GM19455 (cell line): Measurements from ENCODE around the gene G6PC2.
"Not testable (repeated sequence)": the region's sequence is repeated elsewhere in the genome, so short reads cannot be mapped to it uniquely, and the experiment has no call there.

Source experiments
- ATAC-seq: cut with Tn5 transposase; IDR thresholded peaks from one replicate; pipeline ENCODE4 v1.9.1; 2021; ENCODE audit not compliant: unreplicated experiment

G6PC2 gene, protein sequence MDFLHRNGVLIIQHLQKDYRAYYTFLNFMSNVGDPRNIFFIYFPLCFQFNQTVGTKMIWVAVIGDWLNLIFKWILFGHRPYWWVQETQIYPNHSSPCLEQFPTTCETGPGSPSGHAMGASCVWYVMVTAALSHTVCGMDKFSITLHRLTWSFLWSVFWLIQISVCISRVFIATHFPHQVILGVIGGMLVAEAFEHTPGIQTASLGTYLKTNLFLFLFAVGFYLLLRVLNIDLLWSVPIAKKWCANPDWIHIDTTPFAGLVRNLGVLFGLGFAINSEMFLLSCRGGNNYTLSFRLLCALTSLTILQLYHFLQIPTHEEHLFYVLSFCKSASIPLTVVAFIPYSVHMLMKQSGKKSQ

DNA sequence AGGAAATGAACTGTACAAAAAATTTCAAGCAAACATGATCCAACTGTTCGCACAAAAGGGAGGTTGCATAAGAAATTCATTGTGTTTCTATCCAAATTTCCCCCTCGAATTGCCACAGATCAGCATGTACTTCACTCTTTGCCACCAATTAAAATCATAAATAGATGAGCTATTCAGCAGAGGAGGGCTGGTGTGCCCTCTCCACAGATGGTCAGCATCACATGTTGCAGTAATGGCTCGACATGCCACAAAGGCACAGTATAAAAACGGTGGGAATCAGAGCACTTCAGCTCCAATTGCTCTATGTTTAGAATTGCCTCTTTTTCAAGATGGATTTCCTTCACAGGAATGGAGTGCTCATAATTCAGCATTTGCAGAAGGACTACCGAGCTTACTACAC, at the start of gene G6PC2:
G6PC2 (plus strand) TSS at position 289 of the 400 bp plus-strand sequence; CDS start at position 330, 41 bp downstream.
- no peak for ATAC-seq

DNA sequence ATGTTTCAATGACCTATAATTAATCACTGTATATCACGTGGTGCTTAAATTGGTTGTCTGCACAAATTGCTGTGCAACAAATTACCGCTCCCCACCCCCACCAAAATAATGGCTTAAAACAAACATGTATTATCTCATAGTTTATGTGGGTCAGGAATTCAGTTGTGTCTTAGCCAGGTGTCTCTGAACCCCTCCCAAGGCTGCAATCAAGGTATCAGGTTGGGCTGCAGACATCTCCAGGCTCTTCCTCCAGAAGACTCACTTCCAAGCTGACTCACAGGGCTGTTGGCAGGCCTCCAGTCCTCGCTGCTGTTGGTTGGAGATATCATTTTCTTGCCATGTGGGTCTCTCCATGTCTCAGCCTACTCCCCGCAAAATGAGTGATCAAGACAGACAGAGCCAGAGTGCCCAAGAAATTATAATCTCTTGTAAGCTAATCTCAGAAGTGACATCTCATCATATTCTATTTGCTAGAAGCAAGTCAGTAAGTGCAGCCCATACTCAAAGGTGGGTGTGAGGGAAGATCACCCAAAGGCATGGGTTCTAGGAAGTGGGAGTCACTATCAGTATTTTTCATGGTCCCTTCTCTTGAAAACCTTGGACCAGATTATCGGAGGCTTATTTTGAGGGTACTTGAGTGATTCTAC, 49.3 kb upstream of the G6PC2 start:
- no peak for ATAC-seq

DNA sequence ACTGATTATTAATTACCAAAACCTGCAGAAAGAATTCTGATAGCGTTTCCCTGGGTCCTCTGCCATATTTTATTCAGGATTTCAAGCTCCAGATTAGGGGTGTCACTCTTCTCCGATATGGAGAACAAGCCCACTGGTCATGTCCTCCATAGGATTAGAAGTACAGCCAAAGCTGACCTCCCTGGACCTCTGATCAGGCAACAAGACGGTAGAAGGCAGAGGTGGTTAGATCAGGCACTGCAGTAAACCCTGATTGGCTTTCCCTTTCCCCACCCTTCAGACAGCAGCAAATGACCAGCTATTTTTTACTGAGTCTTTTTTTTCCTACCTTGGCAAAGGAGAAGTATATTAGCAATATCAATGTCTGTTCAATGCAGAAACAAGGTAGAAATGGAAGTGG, 48.6 kb upstream of the G6PC2 start:
- no peak for ATAC-seq

DNA sequence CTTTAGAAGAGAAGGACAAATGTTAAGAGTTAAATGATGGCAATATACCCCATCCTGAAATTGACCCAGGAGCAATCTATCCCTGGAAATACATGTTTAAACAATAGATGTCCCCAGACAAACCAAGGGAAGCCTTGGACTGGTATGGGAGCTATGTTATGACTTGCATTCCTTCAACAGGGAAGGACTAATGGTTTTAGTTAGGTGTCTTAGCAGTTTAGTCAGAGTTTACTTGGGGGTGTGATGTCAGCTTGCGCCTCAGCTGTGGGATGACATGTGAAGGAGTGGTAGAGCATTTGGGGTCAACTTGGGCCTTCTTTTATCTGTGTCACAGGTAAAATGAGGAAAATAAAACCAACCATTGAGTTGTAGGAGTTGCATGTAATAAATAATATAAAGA, 47.6 kb upstream of the G6PC2 start:
- ATAC-seq = no peak

DNA sequence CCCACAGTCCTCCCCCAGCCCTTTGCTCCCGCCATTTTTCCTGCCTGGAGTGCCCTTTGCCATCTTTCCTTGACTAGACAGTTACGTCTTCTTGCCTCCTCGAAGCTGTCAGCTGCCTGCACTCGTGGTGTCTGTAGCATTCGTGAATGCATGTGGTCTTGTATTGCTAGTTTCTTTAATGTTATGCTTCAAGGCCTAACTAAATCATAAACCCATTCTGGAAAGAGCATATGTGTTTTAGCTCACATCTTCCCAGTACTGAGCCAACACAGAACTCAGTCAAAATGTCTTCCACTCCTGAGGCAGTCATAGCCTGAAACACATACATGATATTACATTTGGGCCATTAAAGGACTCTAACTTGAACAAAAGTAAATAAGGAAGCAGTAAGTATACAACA, 46.4 kb upstream of the G6PC2 start:
- no peak for ATAC-seq

DNA sequence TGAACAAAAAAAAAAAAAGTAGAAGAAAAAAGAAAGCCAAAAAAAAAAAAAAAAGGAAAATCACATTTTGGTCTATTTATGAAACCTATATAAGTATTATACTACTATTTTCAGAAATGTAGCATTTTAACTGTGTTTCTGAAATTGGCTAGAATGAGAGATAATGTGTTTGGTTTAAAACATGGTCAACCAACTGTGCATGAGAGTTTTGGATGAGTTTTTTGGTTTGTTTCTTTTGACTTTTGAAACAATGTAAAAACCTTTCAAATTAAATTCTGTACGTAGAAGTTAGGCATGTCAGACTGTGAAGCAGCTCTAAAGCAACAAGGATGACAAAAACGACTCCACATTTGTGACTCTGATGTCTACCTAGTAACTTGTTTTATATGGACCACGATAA, 45.5 kb upstream of the G6PC2 start:
- ATAC-seq = no peak

DNA sequence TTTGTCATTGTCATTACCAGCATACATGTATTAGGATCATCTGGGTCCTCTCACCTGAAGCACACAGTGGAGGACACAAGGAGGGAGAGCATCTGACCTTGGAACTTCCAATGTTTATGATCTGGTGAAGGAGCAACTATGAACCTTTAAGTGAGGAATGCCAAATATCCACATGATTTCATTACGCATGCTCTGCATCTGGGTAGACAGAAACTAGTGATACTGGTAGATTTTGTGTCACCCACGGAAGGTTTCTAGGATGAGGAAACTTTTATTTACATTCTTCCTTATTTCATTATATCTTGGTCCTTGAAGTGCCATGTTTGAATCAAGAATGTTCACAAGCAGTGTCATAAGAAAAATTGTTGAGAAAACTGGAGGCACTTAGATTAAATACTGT, 42.9 kb upstream of the G6PC2 start:
- no peak for ATAC-seq

DNA sequence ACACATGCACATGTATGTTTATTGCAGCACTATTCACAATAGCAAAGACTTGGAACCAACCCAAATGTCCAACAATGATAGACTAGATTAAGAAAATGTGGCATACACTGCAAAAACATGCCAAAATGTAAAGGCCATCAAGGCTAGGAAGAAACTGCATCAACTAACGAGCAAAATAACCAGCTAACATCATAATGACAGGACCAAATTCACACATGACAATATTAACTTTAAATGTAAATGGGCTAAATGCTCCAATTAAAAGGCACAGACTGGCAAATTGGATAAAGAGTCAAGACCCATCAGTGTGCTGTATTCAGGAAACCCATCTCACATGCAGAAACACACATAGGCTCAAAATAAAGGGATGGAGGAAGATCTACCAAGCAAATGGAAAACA, 33.9 kb upstream of the G6PC2 start:
- not testable (repeated sequence) for ATAC-seq

DNA sequence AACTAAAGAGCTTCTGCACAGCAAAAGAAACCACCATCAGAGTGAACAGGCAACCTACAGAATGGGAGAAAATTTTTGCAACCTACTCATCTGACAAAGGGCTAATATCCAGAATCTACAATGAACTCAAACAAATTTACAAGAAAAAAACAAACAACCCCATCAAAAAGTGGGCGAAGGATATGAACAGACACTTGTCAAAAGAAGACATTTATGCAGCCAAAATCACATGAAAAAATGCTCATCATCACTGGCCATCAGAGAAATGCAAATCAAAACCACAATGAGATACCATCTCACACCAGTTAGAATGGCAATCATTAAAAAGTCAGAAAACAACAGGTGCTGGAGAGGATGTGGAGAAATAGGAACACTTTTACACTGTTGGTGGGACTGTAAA, 30.7 kb upstream of the G6PC2 start:
- ATAC-seq = not testable (repeated sequence)

DNA sequence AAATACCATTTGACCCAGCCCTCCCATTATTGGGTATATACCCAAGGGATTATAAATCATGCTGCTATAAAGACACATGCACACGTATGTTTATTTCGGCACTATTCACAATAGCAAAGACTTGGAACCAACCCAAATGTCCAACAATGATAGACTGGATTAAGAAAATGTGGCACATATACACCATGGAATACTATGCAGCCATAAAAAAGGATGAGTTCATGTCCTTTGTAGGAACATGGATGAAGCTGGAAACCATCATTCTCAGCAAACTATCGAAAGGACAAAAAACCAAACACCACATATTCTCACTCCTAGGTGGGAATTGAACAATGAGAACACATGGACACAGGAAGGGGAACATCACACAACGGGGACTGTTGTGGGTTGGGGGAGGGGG, 30.3 kb upstream of the G6PC2 start:
- ATAC-seq = not testable (repeated sequence)

DNA sequence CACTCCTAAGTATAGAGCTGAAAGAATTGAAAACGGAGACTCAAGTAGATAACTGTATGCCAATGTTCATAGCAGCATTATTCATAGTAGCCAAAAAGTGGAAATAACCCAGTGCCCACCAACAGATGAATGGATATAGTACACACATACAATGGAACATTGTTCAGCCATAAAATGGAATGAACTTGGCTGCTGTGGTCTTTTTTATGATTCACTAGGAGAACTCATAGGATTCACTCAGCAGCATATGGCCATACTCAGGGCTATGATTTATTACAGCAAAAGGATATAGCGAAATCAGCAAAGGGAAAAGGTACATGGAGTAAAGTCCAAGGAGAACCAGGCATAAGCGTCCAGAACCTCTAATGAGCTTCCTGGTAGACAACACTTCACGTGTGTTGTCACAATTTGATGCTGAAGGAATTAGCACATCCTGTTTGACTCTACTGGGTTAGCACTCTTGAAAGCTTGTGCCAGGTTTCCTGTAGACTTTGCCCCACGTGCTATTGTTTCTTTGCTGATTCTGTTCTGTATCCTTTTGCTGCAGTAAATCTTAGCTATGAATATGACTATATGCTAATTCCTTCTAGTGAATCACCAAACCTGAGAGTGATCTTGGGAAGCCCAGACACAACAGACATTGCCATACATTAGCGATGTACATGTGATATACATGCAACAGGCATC, 26.6 kb upstream of the G6PC2 start:
- ATAC-seq = no peak

DNA sequence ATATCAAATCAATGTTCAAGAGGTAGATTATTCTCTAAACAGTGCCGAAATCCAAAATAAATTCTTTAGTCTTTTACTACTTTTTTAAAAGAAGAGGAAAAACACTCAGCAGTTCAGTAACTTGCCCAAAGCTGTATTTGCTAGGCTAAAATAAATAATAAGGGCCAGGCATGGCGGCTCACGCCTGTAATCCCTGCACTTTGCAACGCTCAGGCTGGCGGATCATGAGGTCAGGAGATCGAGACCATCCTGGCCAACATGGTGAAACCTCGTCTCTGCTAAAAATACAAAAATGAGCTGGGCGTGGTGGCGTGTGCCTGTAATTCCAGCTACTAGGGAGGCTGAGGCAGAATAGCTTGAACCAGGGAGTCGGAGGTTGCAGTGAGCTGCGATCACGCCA, 18.9 kb upstream of the G6PC2 start:
- not testable (repeated sequence) for ATAC-seq

DNA sequence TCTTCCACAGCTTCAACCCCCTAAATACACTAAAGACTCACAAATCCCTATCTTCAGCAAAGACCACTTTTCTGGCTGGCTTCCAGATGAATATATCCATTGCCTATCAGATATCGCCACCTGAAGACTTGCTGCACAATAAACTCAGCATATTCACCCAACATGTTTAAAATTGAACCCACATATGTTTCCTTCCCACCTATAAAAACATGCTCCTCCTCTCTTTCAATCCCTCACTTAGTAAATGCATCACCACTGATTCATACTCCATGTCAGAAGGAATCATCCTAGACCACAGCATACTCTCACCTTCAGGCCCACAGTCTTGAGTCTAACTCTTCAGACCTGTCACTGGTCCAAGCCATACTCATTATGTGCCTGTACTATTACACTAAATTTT, 16.1 kb upstream of the G6PC2 start:
- ATAC-seq = no peak

DNA sequence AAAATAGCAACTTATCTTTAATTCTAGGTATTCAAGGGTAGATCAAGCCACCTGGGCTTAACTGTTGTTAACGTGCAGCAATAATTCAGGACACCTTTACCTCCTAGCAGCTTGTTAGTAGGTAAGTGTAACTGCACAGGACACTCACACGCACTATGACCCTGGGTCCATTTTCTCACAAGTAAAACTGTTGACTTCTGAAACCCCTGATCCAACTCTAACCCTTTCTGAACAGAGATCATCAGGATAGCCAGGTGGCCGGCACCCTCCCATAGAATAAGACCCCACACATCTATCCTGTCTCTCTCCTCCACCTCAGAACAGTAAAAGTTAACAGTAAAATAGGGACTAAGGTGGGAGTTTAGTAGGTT, 11.5 kb upstream of the G6PC2 start:
- peak; percentile 1 for ATAC-seq

DNA sequence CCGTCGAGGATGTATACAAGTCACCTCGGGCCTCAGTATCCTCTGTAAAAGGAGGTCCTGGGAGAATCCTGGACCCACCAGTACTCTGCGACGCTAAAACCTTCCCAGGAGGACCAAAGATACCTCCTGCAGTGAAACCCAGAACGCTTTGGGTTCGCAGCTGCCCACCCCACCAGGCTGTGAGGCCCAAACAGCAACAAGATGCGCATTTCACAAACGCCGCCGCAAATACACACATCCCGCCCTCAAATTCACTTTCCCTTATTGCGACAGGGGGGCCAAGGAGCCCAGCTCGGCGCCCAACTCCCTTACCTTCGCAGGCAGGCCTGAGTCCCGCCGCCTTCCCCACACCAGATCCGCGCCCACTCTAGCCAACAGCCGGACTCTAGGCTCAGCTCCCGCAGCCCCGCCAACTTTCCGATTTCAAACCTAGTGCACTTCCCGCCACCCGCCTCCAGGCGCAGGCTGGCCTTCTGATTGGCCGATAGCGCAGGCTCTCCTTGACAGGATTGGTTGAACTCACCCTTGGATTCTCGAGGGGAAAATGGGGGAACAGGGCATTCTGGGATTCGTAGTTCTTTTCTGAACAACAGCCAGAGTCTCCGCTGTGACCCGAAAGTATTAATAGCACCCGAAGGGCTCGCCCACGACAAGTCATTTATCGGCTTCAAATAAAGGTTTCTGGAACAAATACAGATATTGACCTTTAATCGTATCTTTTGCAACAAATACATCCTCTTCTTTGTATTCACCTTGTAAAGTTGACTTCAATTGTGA, 10.9 kb upstream of the G6PC2 start, which contains the start of gene SPC25:
SPC25 (minus strand) TSS at position 425 of the 777 bp plus-strand sequence. CDS start 911 bp downstream, outside the sequence.
- peak; percentile 100 for ATAC-seq

DNA sequence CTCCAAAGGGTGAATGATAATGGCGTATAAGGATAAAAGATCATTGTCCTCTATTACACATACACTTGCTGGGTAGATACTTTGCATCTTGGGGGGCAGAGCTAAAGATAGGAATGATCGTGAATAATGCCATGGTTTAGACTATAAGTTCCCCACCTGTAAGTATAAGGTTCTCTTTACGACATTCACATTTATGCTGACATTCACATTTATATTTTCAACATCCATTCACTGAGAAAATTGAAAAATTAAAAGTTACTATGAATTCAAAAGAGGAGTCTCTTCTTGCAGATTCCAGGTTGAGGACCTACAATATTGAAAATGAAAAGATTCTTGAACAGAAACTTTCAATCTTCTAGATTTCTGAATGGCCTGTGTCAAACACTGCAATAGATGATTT, 8.8 kb upstream of the G6PC2 start:
- ATAC-seq = no peak

DNA sequence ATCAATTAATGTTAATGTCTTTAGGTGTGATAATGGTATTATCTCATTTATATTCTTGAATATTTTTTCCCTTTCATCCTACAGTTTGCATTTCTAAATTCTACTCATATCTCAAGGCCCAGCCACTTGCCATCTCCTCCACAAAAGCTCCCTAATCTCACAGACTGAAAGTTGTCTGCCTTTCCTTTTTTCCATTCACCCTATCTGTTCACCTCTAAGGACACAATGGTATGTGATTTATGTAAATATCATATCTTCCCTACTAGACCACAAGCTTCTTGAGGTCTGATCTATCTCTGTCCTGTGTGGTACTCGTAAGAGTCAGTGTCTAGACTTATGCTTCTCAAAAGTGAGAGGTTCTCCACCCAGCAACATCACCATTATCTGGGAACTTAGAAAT, 7.0 kb upstream of the G6PC2 start:
- ATAC-seq = no peak

DNA sequence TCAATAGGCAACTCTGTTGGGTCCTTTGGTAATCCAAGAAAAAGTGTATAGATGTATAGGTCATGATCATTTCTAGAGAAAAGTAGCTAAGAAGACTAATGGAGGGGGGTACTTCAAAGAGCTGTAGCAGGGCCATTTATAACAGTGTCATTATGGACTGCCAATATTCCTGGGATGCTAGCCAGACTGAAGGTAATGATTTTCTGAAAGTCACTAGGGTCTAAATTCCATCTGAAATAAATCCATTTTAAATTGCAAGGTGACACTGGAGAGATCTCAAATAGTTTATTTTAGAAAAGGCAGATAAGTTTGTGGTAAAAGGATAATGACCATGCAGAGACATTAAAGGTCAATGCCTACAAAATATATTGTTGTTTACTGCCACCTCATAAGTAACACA, 6.4 kb upstream of the G6PC2 start:
- ATAC-seq = no peak

DNA sequence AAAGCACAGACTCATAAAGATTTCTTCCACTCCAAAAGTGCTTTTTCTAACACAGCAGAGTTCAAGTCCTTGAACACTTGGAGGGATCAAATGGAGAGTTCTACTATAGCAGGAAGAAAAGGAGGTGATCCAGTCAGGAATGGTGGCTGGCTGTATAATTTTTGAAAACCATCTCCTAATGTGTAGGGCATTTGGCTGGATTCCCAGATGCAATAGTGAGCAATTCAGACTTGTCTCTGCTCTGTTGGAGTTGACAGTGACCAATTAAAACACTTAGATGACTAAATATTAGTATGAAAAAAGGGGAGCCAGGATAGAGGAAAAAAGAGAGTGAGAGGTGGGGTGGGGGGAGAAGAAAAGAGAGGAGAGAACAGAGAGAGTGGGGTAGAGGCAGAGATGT, 5.3 kb upstream of the G6PC2 start:
- ATAC-seq = no peak

DNA sequence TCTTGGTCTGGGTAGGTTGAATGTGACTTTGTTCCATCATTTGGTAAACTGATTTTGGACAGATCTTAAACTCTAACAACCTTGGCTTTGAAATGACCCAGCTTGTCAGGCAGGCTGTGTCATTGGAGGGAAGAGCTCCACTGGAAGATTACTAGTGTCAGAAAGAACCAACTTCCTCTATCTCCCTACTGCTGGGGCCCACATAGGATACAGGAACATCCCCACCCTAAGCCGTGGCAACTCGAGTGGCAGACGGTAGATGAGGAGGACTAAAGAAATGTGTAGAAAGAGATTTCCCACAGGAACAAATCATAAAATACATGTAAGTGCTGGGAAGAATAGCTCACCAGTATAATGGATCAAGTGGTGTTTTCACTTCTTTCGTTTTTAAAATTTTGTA, 4.3 kb upstream of the G6PC2 start:
- no peak for ATAC-seq

DNA sequence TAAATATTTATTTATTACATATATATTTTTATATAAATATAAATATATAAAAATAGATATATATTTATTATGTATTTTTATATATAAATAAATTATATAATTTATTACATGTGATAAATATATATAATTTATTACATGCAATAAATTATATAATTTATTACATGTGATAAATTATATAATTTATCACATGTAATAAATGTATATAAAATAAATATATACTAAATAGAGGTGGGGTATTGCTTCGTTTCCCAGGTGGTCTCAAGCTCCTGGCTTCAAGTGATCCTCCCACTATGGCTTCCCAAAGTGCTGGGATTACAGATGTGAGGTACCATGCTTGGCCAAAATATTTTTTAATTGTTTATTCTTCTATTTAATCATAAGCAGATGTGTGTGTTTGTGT, 3.6 kb upstream of the G6PC2 start:
- no peak for ATAC-seq
